ENCODE measurements around the gene MYCBP2.
"Not testable (repeated sequence)": the region's sequence is repeated elsewhere in the genome, so short reads cannot be mapped to it uniquely, and the experiment has no call there.

MYCBP2 gene

GRCh38 chr13:77300176-77301037 lies 26.5 kb downstream of the MYCBP2 start:
- DNase-seq (ENCODE audit: low read depth): peak; percentile 82

- no peak for DNase-seq (ENCODE audit: low read depth)
Observed at GRCh38 chr13:77299587-77299986, 27.3 kb downstream of the MYCBP2 start.

GRCh38 chr13:77298426-77298825 lies 28.5 kb downstream of the MYCBP2 start:
- no peak for DNase-seq (ENCODE audit: low read depth)

- no peak for DNase-seq (ENCODE audit: low read depth)
Observed at GRCh38 chr13:77291774-77292173, 35.1 kb downstream of the MYCBP2 start.

GRCh38 chr13:77290342-77290741 lies 36.6 kb downstream of the MYCBP2 start:
- no peak for DNase-seq (ENCODE audit: low read depth)

- DNase-seq (ENCODE audit: low read depth): no peak
Observed at GRCh38 chr13:77289851-77290250, 37.0 kb downstream of the MYCBP2 start.

- not testable (repeated sequence) for DNase-seq (ENCODE audit: low read depth)
Observed at GRCh38 chr13:77285632-77286031, 41.3 kb downstream of the MYCBP2 start.

- no peak for DNase-seq (ENCODE audit: low read depth)
Observed at GRCh38 chr13:77285098-77285497, 41.8 kb downstream of the MYCBP2 start.

GRCh38 chr13:77274126-77274525 lies 52.8 kb downstream of the MYCBP2 start:
- no peak for DNase-seq (ENCODE audit: low read depth)

- no peak for DNase-seq (ENCODE audit: low read depth)
Observed at GRCh38 chr13:77269141-77269540, 57.8 kb downstream of the MYCBP2 start.

GRCh38 chr13:77267362-77267761 lies 59.5 kb downstream of the MYCBP2 start:
- DNase-seq (ENCODE audit: low read depth): peak; percentile 70

- no peak for DNase-seq (ENCODE audit: low read depth)
Observed at GRCh38 chr13:77265336-77265735, 61.6 kb downstream of the MYCBP2 start.

GRCh38 chr13:77262198-77262597 lies 64.7 kb downstream of the MYCBP2 start:
- no peak for DNase-seq (ENCODE audit: low read depth)

- no peak for DNase-seq (ENCODE audit: low read depth)
Observed at GRCh38 chr13:77250975-77251374, 75.9 kb downstream of the MYCBP2 start.

- DNase-seq (ENCODE audit: low read depth): not testable (repeated sequence)
Observed at GRCh38 chr13:77245224-77245623, 81.7 kb downstream of the MYCBP2 start.

- no peak for DNase-seq (ENCODE audit: low read depth)
Observed at GRCh38 chr13:77239312-77239711, 87.6 kb downstream of the MYCBP2 start.

- peak; percentile 52 for DNase-seq (ENCODE audit: low read depth)
Observed at GRCh38 chr13:77235456-77236022, 91.4 kb downstream of the MYCBP2 start.

GRCh38 chr13:77233159-77233558 lies 93.7 kb downstream of the MYCBP2 start:
- DNase-seq (ENCODE audit: low read depth): no peak

GRCh38 chr13:77230560-77230959 lies 96.3 kb downstream of the MYCBP2 start:
- no peak for DNase-seq (ENCODE audit: low read depth)

GRCh38 chr13:77225946-77226345 lies 100.9 kb downstream of the MYCBP2 start:
- DNase-seq (ENCODE audit: low read depth): no peak

- DNase-seq (ENCODE audit: low read depth): peak; percentile 10
Observed at GRCh38 chr13:77222909-77223308, 104.0 kb downstream of the MYCBP2 start.

GRCh38 chr13:77222000-77222690 lies 104.7 kb downstream of the MYCBP2 start:
- peak; percentile 6 for DNase-seq (ENCODE audit: low read depth)

- DNase-seq (ENCODE audit: low read depth): no peak
Observed at GRCh38 chr13:77219401-77219800, 107.5 kb downstream of the MYCBP2 start.
